K562 (cell line): ENCODE results near the gene ALDH16A1. TPM values are rescaled to one million over a fixed set of nuclear protein-coding genes. Genes with fewer than 3 reads are reported as not detected.

Source experiments
- EP300 ChIP-seq: IDR thresholded peaks from 2 replicates; pipeline ENCODE4 v1.6.1; 2012; ENCODE audit warnings: low read length, improper control_type of control experiment
- MYC ChIP-seq, 2 experiments: fragments of 250-450 bp in 1 of 2; sonication (Bioruptor Pico) in 1 of 2; IDR thresholded peaks; 2 replicates each; pipeline versions ENCODE4 v1.5.1 to v1.6.1; 2012 to 2021; ENCODE audit warnings: low read depth in 2 of 2, borderline replicate concordance in 1 of 2, improper control_type of control experiment in 1 of 2, low read length in 1 of 2, mild to moderate bottlenecking in 1 of 2, moderate library complexity in 1 of 2
- PCBP1 ChIP-seq: fragments of 200-400 bp; formaldehyde crosslinking; IDR thresholded peaks from 2 replicates; pipeline ENCODE4 v1.6.1; 2018; ENCODE audit warnings: mild to moderate bottlenecking, low read depth, low read length; ENCODE audit not compliant: poor library complexity, severe bottlenecking
- RBM39 ChIP-seq: fragments of 200-400 bp; formaldehyde crosslinking; optimal IDR thresholded peaks from 2 replicates; pipeline ENCODE3; 2018; ENCODE audit warnings: low read depth, low read length
- TAF1 ChIP-seq: IDR thresholded peaks from 2 replicates; pipeline ENCODE4 v1.6.1; 2011; ENCODE audit warnings: mild to moderate bottlenecking, low read length, moderate library complexity; ENCODE audit not compliant: insufficient read depth, control insufficient read depth, severe bottlenecking; ENCODE audit errors: extremely low read depth
- U2AF2 ChIP-seq: fragments of 200-400 bp; formaldehyde crosslinking; optimal IDR thresholded peaks from 2 replicates; pipeline ENCODE3; 2017; ENCODE audit warnings: low read depth, mild to moderate bottlenecking, low read length
- ZEB2 ChIP-seq: fragments of 450-650 bp; IDR thresholded peaks from 2 replicates; pipeline ENCODE4 v1.6.1; 2016
- ZNF282 ChIP-seq: sonication (generic); formaldehyde crosslinking; IDR thresholded peaks from 2 replicates; pipeline ENCODE4 v1.8.1; 2023; ENCODE audit warnings: missing genetic modification reagents
- polyA plus RNA-seq, 8 experiments: library from polyadenylated mRNA; depleted of rRNA in 4 of 8; stranded (reverse) in 5 of 8; unstranded in 3 of 8; fragments of >200 nt; fragmentation: Nextera tagmentation in 2 of 8; fragmentation: Illumina TruSeq in 1 of 8; extraction: Ambion mirVana in 2 of 8; extraction: Trizol in 1 of 8; gene quantifications; 2 replicates each; pipeline versions ENCODE4 v1.2.1 to v1.2.3, GENCODE V29; 2011 to 2014; ENCODE audit warnings: inconsistent platforms in 1 of 8, missing spikeins in 1 of 8
- total RNA-seq, 7 experiments: library from RNA; depleted of rRNA in 6 of 7; stranded (reverse); fragments of >200 nt in 6 of 7; fragmentation: Illumina TruSeq in 2 of 7; extraction: Trizol in 2 of 7; gene quantifications; 2 replicates each; pipeline versions ENCODE4 v1.2.1 to v1.2.3, GENCODE V29; 2011 to 2021; ENCODE audit warnings: low replicate concordance in 1 of 7
- TF ChIP-seq, protein P1 (sequence below): fragments of 450-650 bp; IDR thresholded peaks from 2 replicates; pipeline ENCODE4 v1.6.1; 2016; ENCODE audit warnings: mild to moderate bottlenecking, moderate library complexity
- TF ChIP-seq, protein P2 (sequence below): sonication (generic); formaldehyde crosslinking; IDR thresholded peaks from 2 replicates; pipeline ENCODE4 v1.9.0; 2022; ENCODE audit warnings: mild to moderate bottlenecking, missing genetic modification reagents
- TF ChIP-seq, protein P3 (sequence below), 2 experiments: fragments of 450-650 bp in 1 of 2; sonication (generic) in 1 of 2; formaldehyde crosslinking; conservative IDR thresholded peaks; 2 replicates each; pipeline versions ENCODE4 v1.4.0 to v1.8.1; 2020 to 2022; ENCODE audit warnings: mild to moderate bottlenecking in 1 of 2, missing genetic modification reagents in 1 of 2
- TF ChIP-seq, protein P4 (sequence below), 2 experiments: fragments of 450-650 bp; conservative IDR thresholded peaks; 2 replicates each; pipeline ENCODE4 v1.6.1; 2017; ENCODE audit warnings: mild to moderate bottlenecking in 2 of 2, moderate library complexity in 2 of 2

ALDH16A1 gene
- total and polyA plus RNA-seq, 9 of the 15 experiments (the other 6 are each of a cell fraction or from before 2014, with no cell fraction given): 2.2 to 52.2 (median 7.6) TPM

DNA sequence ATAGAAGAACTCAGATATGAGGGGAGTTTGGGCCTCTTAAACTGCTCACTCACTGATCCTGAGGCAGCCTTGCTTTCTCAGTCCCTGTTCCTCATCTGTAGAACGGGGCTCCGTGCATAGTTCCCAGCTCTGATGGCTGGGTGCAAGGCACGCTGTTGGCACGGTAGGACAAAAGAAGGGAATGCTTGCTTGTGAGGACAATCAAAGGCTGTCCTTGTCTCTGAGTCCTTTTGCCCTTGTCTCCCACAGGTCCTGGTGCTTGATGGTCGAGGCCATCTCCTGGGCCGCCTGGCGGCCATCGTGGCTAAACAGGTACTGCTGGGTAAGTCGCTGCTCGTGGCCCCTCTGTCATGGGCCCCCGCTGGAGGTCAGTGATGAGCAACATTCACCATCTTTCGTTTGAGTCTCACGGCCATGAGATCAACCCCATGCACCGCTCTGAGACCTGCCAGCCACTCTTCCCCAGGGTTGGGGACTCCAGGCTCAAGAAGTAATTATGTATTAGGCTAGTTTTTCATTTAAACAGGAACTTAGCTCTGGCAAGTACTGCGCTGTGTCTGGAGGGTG lies 36.7 kb downstream of the ALDH16A1 start (continued):
- TF ChIP-seq, protein P1, sequence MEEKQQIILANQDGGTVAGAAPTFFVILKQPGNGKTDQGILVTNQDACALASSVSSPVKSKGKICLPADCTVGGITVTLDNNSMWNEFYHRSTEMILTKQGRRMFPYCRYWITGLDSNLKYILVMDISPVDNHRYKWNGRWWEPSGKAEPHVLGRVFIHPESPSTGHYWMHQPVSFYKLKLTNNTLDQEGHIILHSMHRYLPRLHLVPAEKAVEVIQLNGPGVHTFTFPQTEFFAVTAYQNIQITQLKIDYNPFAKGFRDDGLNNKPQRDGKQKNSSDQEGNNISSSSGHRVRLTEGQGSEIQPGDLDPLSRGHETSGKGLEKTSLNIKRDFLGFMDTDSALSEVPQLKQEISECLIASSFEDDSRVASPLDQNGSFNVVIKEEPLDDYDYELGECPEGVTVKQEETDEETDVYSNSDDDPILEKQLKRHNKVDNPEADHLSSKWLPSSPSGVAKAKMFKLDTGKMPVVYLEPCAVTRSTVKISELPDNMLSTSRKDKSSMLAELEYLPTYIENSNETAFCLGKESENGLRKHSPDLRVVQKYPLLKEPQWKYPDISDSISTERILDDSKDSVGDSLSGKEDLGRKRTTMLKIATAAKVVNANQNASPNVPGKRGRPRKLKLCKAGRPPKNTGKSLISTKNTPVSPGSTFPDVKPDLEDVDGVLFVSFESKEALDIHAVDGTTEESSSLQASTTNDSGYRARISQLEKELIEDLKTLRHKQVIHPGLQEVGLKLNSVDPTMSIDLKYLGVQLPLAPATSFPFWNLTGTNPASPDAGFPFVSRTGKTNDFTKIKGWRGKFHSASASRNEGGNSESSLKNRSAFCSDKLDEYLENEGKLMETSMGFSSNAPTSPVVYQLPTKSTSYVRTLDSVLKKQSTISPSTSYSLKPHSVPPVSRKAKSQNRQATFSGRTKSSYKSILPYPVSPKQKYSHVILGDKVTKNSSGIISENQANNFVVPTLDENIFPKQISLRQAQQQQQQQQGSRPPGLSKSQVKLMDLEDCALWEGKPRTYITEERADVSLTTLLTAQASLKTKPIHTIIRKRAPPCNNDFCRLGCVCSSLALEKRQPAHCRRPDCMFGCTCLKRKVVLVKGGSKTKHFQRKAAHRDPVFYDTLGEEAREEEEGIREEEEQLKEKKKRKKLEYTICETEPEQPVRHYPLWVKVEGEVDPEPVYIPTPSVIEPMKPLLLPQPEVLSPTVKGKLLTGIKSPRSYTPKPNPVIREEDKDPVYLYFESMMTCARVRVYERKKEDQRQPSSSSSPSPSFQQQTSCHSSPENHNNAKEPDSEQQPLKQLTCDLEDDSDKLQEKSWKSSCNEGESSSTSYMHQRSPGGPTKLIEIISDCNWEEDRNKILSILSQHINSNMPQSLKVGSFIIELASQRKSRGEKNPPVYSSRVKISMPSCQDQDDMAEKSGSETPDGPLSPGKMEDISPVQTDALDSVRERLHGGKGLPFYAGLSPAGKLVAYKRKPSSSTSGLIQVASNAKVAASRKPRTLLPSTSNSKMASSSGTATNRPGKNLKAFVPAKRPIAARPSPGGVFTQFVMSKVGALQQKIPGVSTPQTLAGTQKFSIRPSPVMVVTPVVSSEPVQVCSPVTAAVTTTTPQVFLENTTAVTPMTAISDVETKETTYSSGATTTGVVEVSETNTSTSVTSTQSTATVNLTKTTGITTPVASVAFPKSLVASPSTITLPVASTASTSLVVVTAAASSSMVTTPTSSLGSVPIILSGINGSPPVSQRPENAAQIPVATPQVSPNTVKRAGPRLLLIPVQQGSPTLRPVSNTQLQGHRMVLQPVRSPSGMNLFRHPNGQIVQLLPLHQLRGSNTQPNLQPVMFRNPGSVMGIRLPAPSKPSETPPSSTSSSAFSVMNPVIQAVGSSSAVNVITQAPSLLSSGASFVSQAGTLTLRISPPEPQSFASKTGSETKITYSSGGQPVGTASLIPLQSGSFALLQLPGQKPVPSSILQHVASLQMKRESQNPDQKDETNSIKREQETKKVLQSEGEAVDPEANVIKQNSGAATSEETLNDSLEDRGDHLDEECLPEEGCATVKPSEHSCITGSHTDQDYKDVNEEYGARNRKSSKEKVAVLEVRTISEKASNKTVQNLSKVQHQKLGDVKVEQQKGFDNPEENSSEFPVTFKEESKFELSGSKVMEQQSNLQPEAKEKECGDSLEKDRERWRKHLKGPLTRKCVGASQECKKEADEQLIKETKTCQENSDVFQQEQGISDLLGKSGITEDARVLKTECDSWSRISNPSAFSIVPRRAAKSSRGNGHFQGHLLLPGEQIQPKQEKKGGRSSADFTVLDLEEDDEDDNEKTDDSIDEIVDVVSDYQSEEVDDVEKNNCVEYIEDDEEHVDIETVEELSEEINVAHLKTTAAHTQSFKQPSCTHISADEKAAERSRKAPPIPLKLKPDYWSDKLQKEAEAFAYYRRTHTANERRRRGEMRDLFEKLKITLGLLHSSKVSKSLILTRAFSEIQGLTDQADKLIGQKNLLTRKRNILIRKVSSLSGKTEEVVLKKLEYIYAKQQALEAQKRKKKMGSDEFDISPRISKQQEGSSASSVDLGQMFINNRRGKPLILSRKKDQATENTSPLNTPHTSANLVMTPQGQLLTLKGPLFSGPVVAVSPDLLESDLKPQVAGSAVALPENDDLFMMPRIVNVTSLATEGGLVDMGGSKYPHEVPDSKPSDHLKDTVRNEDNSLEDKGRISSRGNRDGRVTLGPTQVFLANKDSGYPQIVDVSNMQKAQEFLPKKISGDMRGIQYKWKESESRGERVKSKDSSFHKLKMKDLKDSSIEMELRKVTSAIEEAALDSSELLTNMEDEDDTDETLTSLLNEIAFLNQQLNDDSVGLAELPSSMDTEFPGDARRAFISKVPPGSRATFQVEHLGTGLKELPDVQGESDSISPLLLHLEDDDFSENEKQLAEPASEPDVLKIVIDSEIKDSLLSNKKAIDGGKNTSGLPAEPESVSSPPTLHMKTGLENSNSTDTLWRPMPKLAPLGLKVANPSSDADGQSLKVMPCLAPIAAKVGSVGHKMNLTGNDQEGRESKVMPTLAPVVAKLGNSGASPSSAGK: peak; percentile 37; the same call in 1 of the 2 replicates
- TF ChIP-seq EP300 (no peak), RBM39 (peak; percentile 88), MYC (IDR thresholded peaks at IDR 0.05; ENCODE audit: low read depth, low read length) (peak; percentile 90), MYC (CRISPR knock-in tag; IDR thresholded peaks at IDR 0.05; ENCODE audit: borderline replicate concordance, low read depth) (no peak), TAF1 (peak; percentile 73), PCBP1 (no peak), U2AF2 (no peak), ZEB2 (no peak), ZNF282 (CRISPR knock-in tag) (peak; percentile 53; the same call in 1 of the 2 replicates)
- TF ChIP-seq, protein P2, sequence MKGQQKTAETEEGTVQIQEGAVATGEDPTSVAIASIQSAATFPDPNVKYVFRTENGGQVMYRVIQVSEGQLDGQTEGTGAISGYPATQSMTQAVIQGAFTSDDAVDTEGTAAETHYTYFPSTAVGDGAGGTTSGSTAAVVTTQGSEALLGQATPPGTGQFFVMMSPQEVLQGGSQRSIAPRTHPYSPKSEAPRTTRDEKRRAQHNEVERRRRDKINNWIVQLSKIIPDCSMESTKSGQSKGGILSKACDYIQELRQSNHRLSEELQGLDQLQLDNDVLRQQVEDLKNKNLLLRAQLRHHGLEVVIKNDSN (CRISPR knock-in tag): peak; percentile 48; the same call in 1 of the 2 replicates
- TF ChIP-seq, protein P3, sequence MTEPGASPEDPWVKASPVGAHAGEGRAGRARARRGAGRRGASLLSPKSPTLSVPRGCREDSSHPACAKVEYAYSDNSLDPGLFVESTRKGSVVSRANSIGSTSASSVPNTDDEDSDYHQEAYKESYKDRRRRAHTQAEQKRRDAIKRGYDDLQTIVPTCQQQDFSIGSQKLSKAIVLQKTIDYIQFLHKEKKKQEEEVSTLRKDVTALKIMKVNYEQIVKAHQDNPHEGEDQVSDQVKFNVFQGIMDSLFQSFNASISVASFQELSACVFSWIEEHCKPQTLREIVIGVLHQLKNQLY (CRISPR knock-in tag; conservative IDR thresholded peaks at IDR 0.05): no peak
- TF ChIP-seq, protein P4, sequence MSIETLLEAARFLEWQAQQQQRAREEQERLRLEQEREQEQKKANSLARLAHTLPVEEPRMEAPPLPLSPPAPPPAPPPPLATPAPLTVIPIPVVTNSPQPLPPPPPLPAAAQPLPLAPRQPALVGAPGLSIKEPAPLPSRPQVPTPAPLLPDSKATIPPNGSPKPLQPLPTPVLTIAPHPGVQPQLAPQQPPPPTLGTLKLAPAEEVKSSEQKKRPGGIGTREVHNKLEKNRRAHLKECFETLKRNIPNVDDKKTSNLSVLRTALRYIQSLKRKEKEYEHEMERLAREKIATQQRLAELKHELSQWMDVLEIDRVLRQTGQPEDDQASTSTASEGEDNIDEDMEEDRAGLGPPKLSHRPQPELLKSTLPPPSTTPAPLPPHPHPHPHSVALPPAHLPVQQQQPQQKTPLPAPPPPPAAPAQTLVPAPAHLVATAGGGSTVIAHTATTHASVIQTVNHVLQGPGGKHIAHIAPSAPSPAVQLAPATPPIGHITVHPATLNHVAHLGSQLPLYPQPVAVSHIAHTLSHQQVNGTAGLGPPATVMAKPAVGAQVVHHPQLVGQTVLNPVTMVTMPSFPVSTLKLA (conservative IDR thresholded peaks at IDR 0.05): peak; percentile 50 to 72; a peak in 3 of 4 replicates
